HEK293T (cell line): ENCODE measurements around the gene POLR3E.

Experiments
- ELF4 ChIP-seq: fragments of 450-650 bp; IDR thresholded peaks from 2 replicates; pipeline ENCODE4 v1.6.1; 2017; ENCODE audit warnings: antibody characterized with exemption
- FOXK2 ChIP-seq: fragments of 450-650 bp; IDR thresholded peaks from 2 replicates; pipeline ENCODE4 v1.6.1; 2016; ENCODE audit warnings: mild to moderate bottlenecking
- FOXM1 ChIP-seq: fragments of 450-650 bp; IDR thresholded peaks from 2 replicates; pipeline ENCODE4 v1.6.1; 2017; ENCODE audit warnings: mild to moderate bottlenecking, borderline replicate concordance
- SP1 ChIP-seq: fragments of 450-650 bp; IDR thresholded peaks from 2 replicates; pipeline ENCODE4 v1.6.1; 2017
- SUZ12 ChIP-seq: fragments of 450-650 bp; IDR thresholded peaks from 2 replicates; pipeline ENCODE4 v1.6.1; 2016; ENCODE audit warnings: mild to moderate bottlenecking
- TF ChIP-seq, protein P1 (sequence below): fragments of 450-650 bp; IDR thresholded peaks from 2 replicates; pipeline ENCODE4 v1.6.1; 2016

- TF ChIP-seq, protein P1, sequence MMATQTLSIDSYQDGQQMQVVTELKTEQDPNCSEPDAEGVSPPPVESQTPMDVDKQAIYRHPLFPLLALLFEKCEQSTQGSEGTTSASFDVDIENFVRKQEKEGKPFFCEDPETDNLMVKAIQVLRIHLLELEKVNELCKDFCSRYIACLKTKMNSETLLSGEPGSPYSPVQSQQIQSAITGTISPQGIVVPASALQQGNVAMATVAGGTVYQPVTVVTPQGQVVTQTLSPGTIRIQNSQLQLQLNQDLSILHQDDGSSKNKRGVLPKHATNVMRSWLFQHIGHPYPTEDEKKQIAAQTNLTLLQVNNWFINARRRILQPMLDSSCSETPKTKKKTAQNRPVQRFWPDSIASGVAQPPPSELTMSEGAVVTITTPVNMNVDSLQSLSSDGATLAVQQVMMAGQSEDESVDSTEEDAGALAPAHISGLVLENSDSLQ, result no peak
- TF ChIP-seq FOXM1 (no peak), SUZ12 (no peak), FOXK2 (no peak), ELF4 (no peak), SP1 (no peak)
These were observed 59.9 kb downstream of the POLR3E start for GRCh38 chr16:22356930-22357634.
